HG02571 (cell line): ENCODE measurements around the gene MPG.
"Not testable (repeated sequence)": the region's sequence is repeated elsewhere in the genome, so short reads cannot be mapped to it uniquely, and the experiment has no call there.

Source experiments
- ATAC-seq: cut with Tn5 transposase; IDR thresholded peaks from one replicate; pipeline ENCODE4 v1.9.1; 2021; ENCODE audit warnings: mild to moderate bottlenecking, moderate library complexity; ENCODE audit not compliant: unreplicated experiment

The MPG gene

GRCh38 chr16:77807-78443 is at the start of gene MPG:
Gene MPG (plus strand): TSS chr16:78225. CDS start chr16:78310, 85 bp downstream.
- peak; percentile 59 for ATAC-seq

- ATAC-seq, result not testable (repeated sequence)
These were observed 47.4 kb upstream of the MPG start for GRCh38 chr16:30627-31026.

- not testable (repeated sequence) for ATAC-seq
These were observed 44.7 kb upstream of the MPG start for GRCh38 chr16:33154-33876.

GRCh38 chr16:33877-34647 is 44.0 kb upstream of the MPG start:
- ATAC-seq, result no peak

- ATAC-seq, result no peak
These were observed 43.4 kb upstream of the MPG start for GRCh38 chr16:34648-34987.

GRCh38 chr16:35011-35677 is 42.9 kb upstream of the MPG start:
- no peak for ATAC-seq

GRCh38 chr16:35678-36305 is 42.2 kb upstream of the MPG start:
- ATAC-seq, result no peak

- ATAC-seq, result no peak
These were observed 41.6 kb upstream of the MPG start for GRCh38 chr16:36336-36984.

GRCh38 chr16:37511-37910 is 40.5 kb upstream of the MPG start:
- ATAC-seq, result no peak

GRCh38 chr16:38206-38605 is 39.8 kb upstream of the MPG start:
- not testable (repeated sequence) for ATAC-seq

- peak; percentile 61 for ATAC-seq
These were observed 38.8 kb upstream of the MPG start for GRCh38 chr16:38941-39892.

- no peak for ATAC-seq
These were observed 36.5 kb upstream of the MPG start for GRCh38 chr16:41439-42068.

GRCh38 chr16:42069-42457 is 36.0 kb upstream of the MPG start:
- no peak for ATAC-seq

- no peak for ATAC-seq
These were observed 35.3 kb upstream of the MPG start for GRCh38 chr16:42691-43090.

GRCh38 chr16:43294-43693 is 34.7 kb upstream of the MPG start:
- ATAC-seq, result no peak

- ATAC-seq, result no peak
These were observed 33.4 kb upstream of the MPG start for GRCh38 chr16:44655-45054.

- no peak for ATAC-seq
These were observed 32.6 kb upstream of the MPG start for GRCh38 chr16:45454-45853.

- ATAC-seq, result not testable (repeated sequence)
These were observed 31.5 kb upstream of the MPG start for GRCh38 chr16:46510-46909.

GRCh38 chr16:47234-47633 is 30.8 kb upstream of the MPG start:
- no peak for ATAC-seq
